ENCODE data around the gene PFDN6.
A peak's percentile ranks its signal among the peaks of the same experiment; 100 is the strongest.

The PFDN6 gene

GRCh38 chr6:33297956-33298772 lies 8.8 kb downstream of the PFDN6 start:
- Histone ChIP-seq H3K27ac (ENCODE audit: low read length) (peak overlapping the region; percentile 72), H3K4me1 (ENCODE audit: control insufficient read depth in 1 of 2, insufficient read depth in 2 of 2, low read length in 2 of 2) (peaks cover 0 to 20% of the 10 kb centered on the region in 2 donors), H3K4me3 (ENCODE audit: low read depth in 1 of 2, low read length in 2 of 2) (peak overlapping the region; percentile 70 to 96), H3K36me3 (ENCODE audit: control insufficient read depth in 1 of 2, insufficient read depth in 2 of 2, low read length in 2 of 2) (peaks cover 12 to 29% of the 10 kb centered on the region in 2 donors), H3K9me3 (ENCODE audit: control insufficient read depth in 1 of 2, low read length in 2 of 2) (no peaks in the 10 kb centered on the region), H3K27me3 (ENCODE audit: low read depth, low read length) (no peaks in the 10 kb centered on the region)

GRCh38 chr6:33298773-33299236 lies 9.4 kb downstream of the PFDN6 start, which contains the start of gene RGL2:
TSS of gene RGL2 (minus strand) at chr6:33298942. CDS start at chr6:33298610, 332 bp downstream.
- H3K27ac ChIP-seq (ENCODE audit: low read length) = peak within 1 kb of the TSS; percentile 98
- H3K36me3 ChIP-seq (ENCODE audit: control insufficient read depth in 1 of 2, insufficient read depth in 2 of 2, low read length in 2 of 2) = peaks cover 12 to 26% of the 10 kb centered on the region in 2 donors
- no peaks in the 10 kb centered on the region for H3K27me3 ChIP-seq (ENCODE audit: low read depth, low read length)
- H3K4me3 ChIP-seq (ENCODE audit: low read depth in 1 of 2, low read length in 2 of 2) = peak within 1 kb of the TSS; percentile 70 to 96
- peaks cover 0 to 20% of the 10 kb centered on the region in 2 donors for H3K4me1 ChIP-seq (ENCODE audit: control insufficient read depth in 1 of 2, insufficient read depth in 2 of 2, low read length in 2 of 2)
- H3K9me3 ChIP-seq (ENCODE audit: control insufficient read depth in 1 of 2, low read length in 2 of 2) = no peaks in the 10 kb centered on the region

GRCh38 chr6:33299237-33299944 lies 10.0 kb downstream of the PFDN6 start:
- H3K9me3 ChIP-seq (ENCODE audit: control insufficient read depth in 1 of 2, low read length in 2 of 2) = no peaks in the 10 kb centered on the region
- H3K4me1 ChIP-seq (ENCODE audit: control insufficient read depth in 1 of 2, insufficient read depth in 2 of 2, low read length in 2 of 2) = peaks cover 0 to 18% of the 10 kb centered on the region in 2 donors
- peaks cover 12 to 28% of the 10 kb centered on the region in 2 donors for H3K36me3 ChIP-seq (ENCODE audit: control insufficient read depth in 1 of 2, insufficient read depth in 2 of 2, low read length in 2 of 2)
- peak overlapping the region; percentile 70 to 96 for H3K4me3 ChIP-seq (ENCODE audit: low read depth in 1 of 2, low read length in 2 of 2)
- H3K27me3 ChIP-seq (ENCODE audit: low read depth, low read length) = no peaks in the 10 kb centered on the region
- H3K27ac ChIP-seq (ENCODE audit: low read length) = peak overlapping the region; percentile 98

- Histone ChIP-seq H3K4me1 (ENCODE audit: control insufficient read depth in 1 of 2, insufficient read depth in 2 of 2, low read length in 2 of 2) (peaks cover 0 to 23% of the 10 kb centered on the region in 2 donors), H3K9me3 (ENCODE audit: control insufficient read depth in 1 of 2, low read length in 2 of 2) (no peaks in the 10 kb centered on the region), H3K27ac (ENCODE audit: low read length) (no peak overlapping the region), H3K36me3 (ENCODE audit: control insufficient read depth in 1 of 2, insufficient read depth in 2 of 2, low read length in 2 of 2) (peaks cover 12 to 29% of the 10 kb centered on the region in 2 donors), H3K4me3 (ENCODE audit: low read depth in 1 of 2, low read length in 2 of 2) (no peak overlapping the region), H3K27me3 (ENCODE audit: low read depth, low read length) (no peaks in the 10 kb centered on the region)
These were observed 12.5 kb downstream of the PFDN6 start for GRCh38 chr6:33301877-33302276.

- H3K27ac ChIP-seq (ENCODE audit: low read length) = no peak overlapping the region
- no peaks in the 10 kb centered on the region for H3K27me3 ChIP-seq (ENCODE audit: low read depth, low read length)
- peaks cover 0 to 15% of the 10 kb centered on the region in 2 donors for H3K4me1 ChIP-seq (ENCODE audit: control insufficient read depth in 1 of 2, insufficient read depth in 2 of 2, low read length in 2 of 2)
- H3K36me3 ChIP-seq (ENCODE audit: control insufficient read depth in 1 of 2, insufficient read depth in 2 of 2, low read length in 2 of 2) = peaks cover 12 to 29% of the 10 kb centered on the region in 2 donors
- no peaks in the 10 kb centered on the region for H3K9me3 ChIP-seq (ENCODE audit: control insufficient read depth in 1 of 2, low read length in 2 of 2)
- no peak overlapping the region for H3K4me3 ChIP-seq (ENCODE audit: low read depth in 1 of 2, low read length in 2 of 2)
These were observed 14.8 kb downstream of the PFDN6 start for GRCh38 chr6:33304216-33304615.

- Histone ChIP-seq H3K27ac (ENCODE audit: low read length) (no peak overlapping the region), H3K4me3 (ENCODE audit: low read depth in 1 of 2, low read length in 2 of 2) (no peak overlapping the region), H3K9me3 (ENCODE audit: control insufficient read depth in 1 of 2, low read length in 2 of 2) (no peaks in the 10 kb centered on the region), H3K27me3 (ENCODE audit: low read depth, low read length) (no peaks in the 10 kb centered on the region), H3K36me3 (ENCODE audit: control insufficient read depth in 1 of 2, insufficient read depth in 2 of 2, low read length in 2 of 2) (peaks cover 12 to 29% of the 10 kb centered on the region in 2 donors), H3K4me1 (ENCODE audit: control insufficient read depth in 1 of 2, insufficient read depth in 2 of 2, low read length in 2 of 2) (peaks cover 0 to 11% of the 10 kb centered on the region in 2 donors)
These were observed 15.7 kb downstream of the PFDN6 start for GRCh38 chr6:33305052-33305451.

GRCh38 chr6:33306356-33306755 lies 17.0 kb downstream of the PFDN6 start:
- H3K27ac ChIP-seq (ENCODE audit: low read length) = no peak overlapping the region
- H3K4me1 ChIP-seq (ENCODE audit: control insufficient read depth in 1 of 2, insufficient read depth in 2 of 2, low read length in 2 of 2) = peaks cover 0 to 8% of the 10 kb centered on the region in 2 donors
- peaks cover 12 to 29% of the 10 kb centered on the region in 2 donors for H3K36me3 ChIP-seq (ENCODE audit: control insufficient read depth in 1 of 2, insufficient read depth in 2 of 2, low read length in 2 of 2)
- H3K27me3 ChIP-seq (ENCODE audit: low read depth, low read length) = no peaks in the 10 kb centered on the region
- no peak overlapping the region for H3K4me3 ChIP-seq (ENCODE audit: low read depth in 1 of 2, low read length in 2 of 2)
- H3K9me3 ChIP-seq (ENCODE audit: control insufficient read depth in 1 of 2, low read length in 2 of 2) = no peaks in the 10 kb centered on the region

GRCh38 chr6:33312361-33313104 lies 23.1 kb downstream of the PFDN6 start:
- Histone ChIP-seq H3K4me1 (ENCODE audit: control insufficient read depth in 1 of 2, insufficient read depth in 2 of 2, low read length in 2 of 2) (peaks cover 5 to 37% of the 10 kb centered on the region in 2 donors), H3K9me3 (ENCODE audit: control insufficient read depth in 1 of 2, low read length in 2 of 2) (no peaks in the 10 kb centered on the region), H3K27ac (ENCODE audit: low read length) (peak overlapping the region; percentile 96), H3K4me3 (ENCODE audit: low read depth in 1 of 2, low read length in 2 of 2) (peak overlapping the region; percentile 92 to 95), H3K27me3 (ENCODE audit: low read depth, low read length) (no peaks in the 10 kb centered on the region), H3K36me3 (ENCODE audit: control insufficient read depth in 1 of 2, insufficient read depth in 2 of 2, low read length in 2 of 2) (no peaks in the 10 kb centered on the region)

- H3K27me3 ChIP-seq (ENCODE audit: low read depth, low read length) = no peaks in the 10 kb centered on the region
- H3K4me1 ChIP-seq (ENCODE audit: control insufficient read depth in 1 of 2, insufficient read depth in 2 of 2, low read length in 2 of 2) = peaks cover 5 to 39% of the 10 kb centered on the region in 2 donors
- H3K4me3 ChIP-seq (ENCODE audit: low read depth in 1 of 2, low read length in 2 of 2) = peak overlapping the region; percentile 92 to 95
- peak overlapping the region; percentile 96 for H3K27ac ChIP-seq (ENCODE audit: low read length)
- no peaks in the 10 kb centered on the region for H3K9me3 ChIP-seq (ENCODE audit: control insufficient read depth in 1 of 2, low read length in 2 of 2)
- no peaks in the 10 kb centered on the region for H3K36me3 ChIP-seq (ENCODE audit: control insufficient read depth in 1 of 2, insufficient read depth in 2 of 2, low read length in 2 of 2)
These were observed 23.8 kb downstream of the PFDN6 start for GRCh38 chr6:33313105-33313708.

- H3K27me3 ChIP-seq (ENCODE audit: low read depth, low read length) = no peaks in the 10 kb centered on the region
- H3K9me3 ChIP-seq (ENCODE audit: control insufficient read depth in 1 of 2, low read length in 2 of 2) = no peaks in the 10 kb centered on the region
- H3K4me1 ChIP-seq (ENCODE audit: control insufficient read depth in 1 of 2, insufficient read depth in 2 of 2, low read length in 2 of 2) = peaks cover 11 to 46% of the 10 kb centered on the region in 2 donors
- H3K36me3 ChIP-seq (ENCODE audit: control insufficient read depth in 1 of 2, insufficient read depth in 2 of 2, low read length in 2 of 2) = peaks cover 0 to 6% of the 10 kb centered on the region in 2 donors
- peak within 1 kb of the TSS; percentile 96 for H3K27ac ChIP-seq (ENCODE audit: low read length)
- H3K4me3 ChIP-seq (ENCODE audit: low read depth in 1 of 2, low read length in 2 of 2) = peak within 1 kb of the TSS; percentile 92 to 95
These were observed 24.5 kb downstream of the PFDN6 start, which contains the start of gene TAPBP for GRCh38 chr6:33313709-33314514. TSS of gene TAPBP (minus strand) at chr6:33314078. CDS start at chr6:33314041, 37 bp downstream.
